K562 (cell line): Measurements from ENCODE around the gene FAM222A. TPM values are rescaled to one million over a fixed set of nuclear protein-coding genes. Genes with fewer than 3 reads are reported as not detected.

Experiments
- ATAC-seq: fragments of 200-7000 bp; cut with Tn5 transposase; 3 replicates; pipeline ENCODE4 v1.9.1; 2020; ENCODE audit warnings: moderate library complexity
- BruUV-seq: library from RNA; stranded (reverse); fragments of 400-500 nt; replicated peaks from 2 replicates; lab custom pipeline; 2021; lab: Mats Ljungman, UMichigan
- CTCF ChIA-PET: fragments of 300-600 bp; formaldehyde crosslinking; extraction: SDS; loops from one replicate; lab custom pipeline; 2021; ENCODE audit warnings: low intra/inter-chr PET ratio; lab: Yijun Ruan, JAX
- POLR2A ChIA-PET: fragments of 300-600, 350-650 bp; sonication (Branson Sonifier 250); formaldehyde crosslinking; extraction: SDS; loops from one replicate; lab custom pipeline; 2021; ENCODE audit warnings: antibody characterized with exemption, inconsistent platforms; lab: Yijun Ruan, JAX
- DNase-seq, 4 experiments: peaks; one replicate each; pipeline versions ENCODE4 v3.0.0 to v3.0.0-alpha.2; 2011 to 2018; ENCODE audit warnings: low spot score in 3 of 4, mixed read lengths in 3 of 4; ENCODE audit errors: extremely low read depth in 1 of 4
- FAIRE-seq: peaks from 2 replicates; lab custom pipeline; 2011; peaks lifted over from hg19 to GRCh38; lab: Jason Lieb, UNC
- H2AFZ ChIP-seq: 2 replicates; pipeline ENCODE4 v1.6.0; 2011; ENCODE audit warnings: low read depth, low read length, control low read depth, inconsistent platforms
- H3K27ac ChIP-seq: fragments of 200-600 bp; 3 replicates; pipeline ENCODE4 v1.8.0; 2011; ENCODE audit warnings: low read depth, mild to moderate bottlenecking, control low read depth, inconsistent platforms, low read length, moderate library complexity, mixed read lengths; ENCODE audit errors: extremely low read depth
- H3K27me3 ChIP-seq, 2 experiments: fragments of 300-600 bp in 1 of 2; 2 replicates in 1 of 2; 3 replicates in 1 of 2; pipeline versions ENCODE4 v1.6.0 to v1.8.0; 2011; ENCODE audit warnings: inconsistent platforms in 2 of 2, low read length in 2 of 2, mild to moderate bottlenecking in 1 of 2, mixed read lengths in 1 of 2, moderate library complexity in 1 of 2; ENCODE audit not compliant: control insufficient read depth in 2 of 2, insufficient read depth in 2 of 2
- H3K36me3 ChIP-seq: fragments of 300-600 bp; 3 replicates; pipeline ENCODE4 v1.8.0; 2011; ENCODE audit warnings: mild to moderate bottlenecking, low read length, inconsistent platforms; ENCODE audit not compliant: control insufficient read depth, insufficient read depth
- H3K4me1 ChIP-seq, 2 experiments: fragments of 200-600 bp in 1 of 2; replicated peaks in 1 of 2; 2 replicates in 1 of 2; 3 replicates in 1 of 2; pipeline versions ENCODE4 v1.5.1 to v1.8.0; 2011; ENCODE audit warnings: inconsistent platforms in 2 of 2, low read length in 2 of 2, mild to moderate bottlenecking in 1 of 2, mixed read lengths in 1 of 2, moderate library complexity in 1 of 2; ENCODE audit not compliant: control insufficient read depth in 2 of 2, insufficient read depth in 2 of 2
- H3K4me2 ChIP-seq: 2 replicates; pipeline ENCODE4 v1.6.1; 2011; ENCODE audit warnings: low read length, control low read depth, inconsistent platforms, mixed read lengths; ENCODE audit not compliant: insufficient read depth
- H3K4me3 ChIP-seq: fragments of 200-600 bp; sonication (generic), shearing (Covaris generic); 2 replicates; pipeline ENCODE4 v1.5.1; 2016; ENCODE audit warnings: control low read depth, inconsistent platforms
- H3K79me2 ChIP-seq: fragments of 200-600 bp; 3 replicates; pipeline ENCODE4 v1.8.0; 2011; ENCODE audit warnings: low read length, inconsistent platforms; ENCODE audit not compliant: control insufficient read depth, insufficient read depth
- H3K9ac ChIP-seq, 2 experiments: 2 replicates each; pipeline versions ENCODE4 v1.6.0 to v1.6.1; 2011; ENCODE audit warnings: low read depth in 2 of 2, low read length in 2 of 2, control low read depth in 1 of 2, inconsistent platforms in 1 of 2, mild to moderate bottlenecking in 1 of 2, mixed read lengths in 1 of 2; ENCODE audit not compliant: insufficient read depth in 1 of 2
- H3K9me1 ChIP-seq: one replicate; pipeline ENCODE4 v1.6.0; 2011; ENCODE audit warnings: inconsistent platforms, mild to moderate bottlenecking, low read length, moderate library complexity; ENCODE audit not compliant: control insufficient read depth, insufficient read depth
- H3K9me3 ChIP-seq: replicated peaks from 2 replicates; pipeline ENCODE4 v1.5.1; 2011; ENCODE audit warnings: low read depth, low read length, inconsistent platforms; ENCODE audit not compliant: control insufficient read depth, insufficient read depth
- H4K20me1 ChIP-seq: replicated peaks from 2 replicates; pipeline ENCODE4 v1.6.1; 2011; ENCODE audit warnings: low read length, inconsistent platforms, mixed read lengths; ENCODE audit not compliant: control insufficient read depth, insufficient read depth
- ARID3A ChIP-seq: IDR thresholded peaks from 2 replicates; pipeline ENCODE4 v1.6.1; 2012; ENCODE audit warnings: low read depth, low read length, improper control_type of control experiment, borderline replicate concordance
- CAMTA2 ChIP-seq: fragments of 250-450 bp; sonication (Bioruptor Pico); conservative IDR thresholded peaks from 2 replicates; pipeline ENCODE4 v1.5.1; 2022
- ESRRB ChIP-seq: fragments of 250-450 bp; sonication (Bioruptor Pico); IDR thresholded peaks from 2 replicates; pipeline ENCODE4 v1.5.0; 2020; ENCODE audit warnings: mild to moderate bottlenecking, moderate library complexity, borderline replicate concordance
- FOXK1 ChIP-seq: sonication (generic); formaldehyde crosslinking; IDR thresholded peaks from 2 replicates; pipeline ENCODE4 v1.8.0; 2022; ENCODE audit warnings: missing genetic modification reagents, mild to moderate bottlenecking, borderline replicate concordance
- HMGN3 ChIP-seq: IDR thresholded peaks from 2 replicates; pipeline ENCODE4 v1.6.1; 2011; ENCODE audit warnings: borderline replicate concordance, low read depth, mild to moderate bottlenecking, mixed read lengths, low read length; ENCODE audit not compliant: insufficient read length; ENCODE audit errors: extremely low read depth
- JUN ChIP-seq, 2 experiments: sonication (generic) in 1 of 2; formaldehyde crosslinking in 1 of 2; IDR thresholded peaks; 2 replicates each; pipeline versions ENCODE4 v1.6.1 to v1.8.0; 2012 to 2022; ENCODE audit warnings: borderline replicate concordance in 2 of 2, mild to moderate bottlenecking in 2 of 2, improper control_type of control experiment in 1 of 2, low read depth in 1 of 2, low read length in 1 of 2, missing genetic modification reagents in 1 of 2
- MCM2 ChIP-seq: fragments of 450-650 bp; IDR thresholded peaks from 2 replicates; pipeline ENCODE4 v1.6.1; 2017; ENCODE audit warnings: low read depth, mild to moderate bottlenecking
- POLR2A ChIP-seq: fragments of 450-650 bp; conservative IDR thresholded peaks from 2 replicates; pipeline ENCODE4 v1.6.1; 2016
- RBM22 ChIP-seq: fragments of 200-400 bp; formaldehyde crosslinking; IDR thresholded peaks from 2 replicates; pipeline ENCODE4 v1.6.1; 2018; ENCODE audit warnings: low read length, low read depth; ENCODE audit not compliant: poor library complexity, severe bottlenecking
- RCOR1 ChIP-seq, 2 experiments: IDR thresholded peaks; 2 replicates each; pipeline ENCODE4 v1.6.1; 2012; ENCODE audit warnings: low read depth in 2 of 2, low read length in 2 of 2, borderline replicate concordance in 1 of 2, improper control_type of control experiment in 1 of 2
- SRF ChIP-seq, 2 experiments: fragments of 250-450, 450-650 bp in 1 of 2; sonication (Bioruptor Pico) in 1 of 2; sonication (generic) in 1 of 2; formaldehyde crosslinking; IDR thresholded peaks; 2 replicates each; pipeline versions ENCODE4 v1.5.0 to v1.5.1; 2020 to 2022; ENCODE audit warnings: mild to moderate bottlenecking in 1 of 2, missing genetic modification reagents in 1 of 2
- ZNF232 ChIP-seq: sonication (generic); formaldehyde crosslinking; IDR thresholded peaks from 2 replicates; pipeline ENCODE4 v1.8.0; 2022; ENCODE audit warnings: mild to moderate bottlenecking, missing genetic modification reagents
- ZNF280B ChIP-seq: fragments of 250-450 bp; sonication (Bioruptor Pico); IDR thresholded peaks from 2 replicates; pipeline ENCODE4 v1.5.1; 2021; ENCODE audit warnings: mild to moderate bottlenecking
- ZNF586 ChIP-seq: fragments of 450-650 bp; formaldehyde crosslinking; conservative IDR thresholded peaks from 2 replicates; pipeline ENCODE4 v1.4.0; 2020; ENCODE audit warnings: mild to moderate bottlenecking, moderate library complexity
- WGBS: fragments of 100-300 bp; shearing (Covaris generic); methylation state at CpG from one replicate; pipeline ENCODE4 v1.1.6; 2016; ENCODE audit warnings: low coverage, mixed read lengths; ENCODE audit not compliant: insufficient coverage; ENCODE audit errors: missing lambda C conversion rate; 5-methylcytosine and 5-hydroxymethylcytosine counted together
- in situ Hi-C: fragments of 300-500 bp; cut with MboI; formaldehyde crosslinking; loops from 4 replicates; pipeline ENCODE4 v1.15.0; 2018; ENCODE audit warnings: inconsistent platforms, mixed read lengths
- intact Hi-C: fragments of 100-400 bp; cut with micrococcal nuclease; formaldehyde crosslinking; loops from 2 replicates; pipeline ENCODE4 v1.14.2; 2022
- polyA plus RNA-seq, 8 experiments: library from polyadenylated mRNA; depleted of rRNA in 4 of 8; stranded (reverse) in 5 of 8; unstranded in 3 of 8; fragments of >200 nt; fragmentation: Nextera tagmentation in 2 of 8; fragmentation: Illumina TruSeq in 1 of 8; extraction: Ambion mirVana in 2 of 8; extraction: Trizol in 1 of 8; gene quantifications; 2 replicates each; pipeline versions ENCODE4 v1.2.1 to v1.2.3, GENCODE V29; 2011 to 2014; ENCODE audit warnings: inconsistent platforms in 1 of 8, missing spikeins in 1 of 8
- total RNA-seq, 7 experiments: library from RNA; depleted of rRNA in 6 of 7; stranded (reverse); fragments of >200 nt in 6 of 7; fragmentation: Illumina TruSeq in 2 of 7; extraction: Trizol in 2 of 7; gene quantifications; 2 replicates each; pipeline versions ENCODE4 v1.2.1 to v1.2.3, GENCODE V29; 2011 to 2021; ENCODE audit warnings: low replicate concordance in 1 of 7

Gene FAM222A
- total and polyA plus RNA-seq, 9 of the 15 experiments (the other 6 are each of a cell fraction or from before 2014, with no cell fraction given) = 0.03 to 0.36 (median 0.12) TPM; not detected in 1

- TF ChIP-seq SRF (CRISPR knock-in tag; IDR thresholded peaks at IDR 0.05) = no peak
Measured at GRCh38 chr12:109711596-109712461, 1.8 kb upstream of the FAM222A start (continued).

GRCh38 chr12:109714141-109714912, 702 bp downstream of the FAM222A start:
- ChIA-PET POLR2A (interaction anchor here (0.7 to 1.0 kb wide), 2 partner anchors 15 to 972 kb away, joined by 4 read pairs; no protein-coding TSS in a partner anchor), CTCF (interaction anchor here (0.6 kb wide), 1 partner anchor 286 kb away, joined by 3 read pairs; no protein-coding TSS in a partner anchor)
- Histone ChIP-seq H3K27me3 (peaks cover 15 to 33% of the 10 kb centered on the region in 2 experiments; a peak in 4 of 5 replicates), H3K4me1 (peaks cover 9 to 39% of the 10 kb centered on the region in 2 experiments; a peak in 4 of 5 replicates), H3K36me3 (no peaks in the 10 kb centered on the region), H4K20me1 (peaks cover 33% of the 10 kb centered on the region), H3K79me2 (no peaks in the 10 kb centered on the region), H3K9ac (peak overlapping the region in 1 of 2 experiments; percentile 86; a peak in 2 of 4 replicates), H3K4me2 (peak overlapping the region; percentile 61), H3K4me3 (peak overlapping the region; percentile 51), H2AFZ (peak overlapping the region; percentile 71), H3K9me1 (peaks cover 4% of the 10 kb centered on the region), H3K27ac (no peak overlapping the region), H3K9me3 (no peaks in the 10 kb centered on the region)
- intact Hi-C loops = loop anchor here (10.0 kb wide), 1 partner anchor 120 kb away; no protein-coding TSS in a partner anchor
- FAIRE-seq (no peak), ATAC-seq (peak; percentile 50), DNase-seq (peak; percentile 63 to 69 (median 65))
- in situ Hi-C loops = no loop called here
- WGBS = 4% methylated on average over 49 of the region's 96 CpGs
- BruUV-seq = no TSS peak
- TF ChIP-seq CAMTA2 (no peak), ZNF232 (CRISPR knock-in tag) (no peak), JUN (IDR thresholded peaks at IDR 0.05; ENCODE audit: borderline replicate concordance, low read depth, low read length) (no peak), JUN (CRISPR knock-in tag; IDR thresholded peaks at IDR 0.05; ENCODE audit: borderline replicate concordance) (no peak), MCM2 (no peak), RBM22 (no peak), ARID3A (no peak), ESRRB (no peak), RCOR1 (IDR thresholded peaks at IDR 0.05; ENCODE audit: borderline replicate concordance in 1 of 2, low read depth in 2 of 2, low read length in 2 of 2) (no peak), ZNF586 (CRISPR knock-in tag) (no peak), FOXK1 (CRISPR knock-in tag) (no peak), POLR2A (no peak), ZNF280B (CRISPR knock-in tag) (no peak), HMGN3 (peak; percentile 22)
